ENCODE data around the gene SERPINA5. TPM values are rescaled to one million over a fixed set of nuclear protein-coding genes. Genes with fewer than 3 reads are reported as not detected.

The SERPINA5 gene
- total and polyA plus RNA-seq, 2 of the 8 experiments (the other 6 are each of a cell fraction or from before 2014, with no cell fraction given) = 1.8 to 1.9 TPM

DNA sequence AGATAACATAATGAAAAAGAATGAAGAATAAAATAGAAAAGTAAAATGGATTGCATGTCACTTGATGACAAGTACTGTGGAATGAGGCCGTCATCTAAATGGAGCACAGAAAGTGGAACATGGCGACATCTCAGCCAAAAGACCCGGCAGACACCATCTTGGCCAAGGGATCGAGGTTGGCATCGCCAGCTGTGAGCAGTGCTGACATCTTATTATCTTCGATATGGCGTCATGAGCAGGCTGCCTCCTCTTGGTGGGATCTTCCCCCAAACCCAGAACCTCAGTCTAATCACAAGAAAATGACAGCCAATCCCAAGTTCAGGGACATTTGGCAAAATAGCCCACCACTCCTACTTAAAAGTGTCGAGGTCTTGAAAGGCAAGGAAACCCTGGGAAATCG, 15.1 kb downstream of the SERPINA5 start:
- 85% methylated on average over 9 of the region's 9 CpGs; no CpG with 5 or more reads in 1 of the 2 experiments for WGBS, 2 experiments (ENCODE audit: extremely low coverage in 1 of 2, insufficient coverage in 1 of 2, insufficient read length in 1 of 2, insufficient replicate concordance in 2 of 2, low coverage in 1 of 2, low lambda C conversion rate in 2 of 2, missing lambda C conversion rate in 1 of 2)
- H3K79me1 ChIP-seq (ENCODE audit: low read depth, low read length) = no peaks in the 10 kb centered on the region
- peaks cover 0 to 7% (median 4%) of the 10 kb centered on the region in 4 experiments; a peak in 5 of 7 replicates for H3K4me1 ChIP-seq (replicated peaks in 1 of 4; ENCODE audit: control insufficient read depth in 3 of 4, insufficient read depth in 4 of 4, low read length in 3 of 4)
- no peak overlapping the region for H3K4me3 ChIP-seq (ENCODE audit: extremely low read depth in 1 of 4, insufficient read depth in 2 of 4, low read depth in 3 of 4, low read length in 4 of 4)
- no peak overlapping the region for H3K9ac ChIP-seq (replicated peaks in 1 of 4; ENCODE audit: extremely low read depth in 1 of 4, low read depth in 3 of 4, low read length in 3 of 4)
- no peak overlapping the region for H3K56ac ChIP-seq (replicated peaks; ENCODE audit: insufficient read length, low read depth, low read length)
- H4K5ac ChIP-seq (ENCODE audit: insufficient read length, low read depth, low read length) = no peak overlapping the region
- FAIRE-seq (no peak), DNase-seq (ENCODE audit: low read depth in 1 of 2, low spot score in 2 of 2) (no peak)
- H3K14ac ChIP-seq (ENCODE audit: insufficient read length) = no peak overlapping the region
- H3K23me2 ChIP-seq (ENCODE audit: low read depth, low read length) = no peaks in the 10 kb centered on the region; the same call in 1 of the 2 replicates
- no peaks in the 10 kb centered on the region for H3K36me3 ChIP-seq (ENCODE audit: control insufficient read depth in 2 of 4, insufficient read depth in 4 of 4, low read length in 3 of 4)
- no peak overlapping the region for H2BK15ac ChIP-seq (ENCODE audit: low read length)
- H2AFZ ChIP-seq (ENCODE audit: low read length) = no peak overlapping the region
- H3K27me3 ChIP-seq (replicated peaks in 1 of 4; ENCODE audit: control insufficient read depth in 3 of 4, extremely low read depth in 1 of 4, insufficient read depth in 3 of 4, low read length in 3 of 4) = no peaks in the 10 kb centered on the region
- H3K4me2 ChIP-seq (ENCODE audit: insufficient read depth in 1 of 2, low read depth in 2 of 2, low read length in 2 of 2) = no peak overlapping the region
- no peak overlapping the region for H2BK12ac ChIP-seq (ENCODE audit: low read depth, low read length)
- no peak overlapping the region for H2BK120ac ChIP-seq (replicated peaks; ENCODE audit: low read depth, low read length)
- no peak overlapping the region for H2AK5ac ChIP-seq (ENCODE audit: low read depth, low read length)
- H4K20me1 ChIP-seq (replicated peaks in 1 of 2; ENCODE audit: control insufficient read depth in 1 of 2, insufficient read depth in 2 of 2, low read length in 2 of 2) = no peaks in the 10 kb centered on the region
- POLR2A ChIA-PET (ENCODE audit: partially characterized antibody) = no interaction called here
- no peak overlapping the region for H3K23ac ChIP-seq (ENCODE audit: insufficient read length)
- no peak overlapping the region for H3K4ac ChIP-seq (replicated peaks; ENCODE audit: insufficient read length, low read depth, low read length)
- H4K91ac ChIP-seq (replicated peaks; ENCODE audit: insufficient read length, low read length) = no peak overlapping the region
- H2BK20ac ChIP-seq (ENCODE audit: low read length) = no peak overlapping the region
- H3K27ac ChIP-seq (ENCODE audit: low read depth, low read length) = no peak overlapping the region
- CTCF ChIA-PET (ENCODE audit: partially characterized antibody) = no interaction called here
- H3K18ac ChIP-seq (ENCODE audit: extremely low read depth, low read length) = no peak overlapping the region
- H3K9me3 ChIP-seq (ENCODE audit: insufficient read depth in 2 of 2, low read depth in 1 of 2, low read length in 1 of 2) = no peaks in the 10 kb centered on the region
- H3K79me2 ChIP-seq (ENCODE audit: control insufficient read depth in 1 of 2, insufficient read depth in 2 of 2, low read length in 2 of 2) = no peaks in the 10 kb centered on the region
- H2BK5ac ChIP-seq (ENCODE audit: low read depth, low read length) = no peak overlapping the region
- H4K8ac ChIP-seq (ENCODE audit: extremely low read depth, insufficient read depth, low read length) = no peak overlapping the region
- TF ChIP-seq CBX8 (IDR thresholded peaks at IDR 0.05; ENCODE audit: borderline replicate concordance, low read depth, low read length) (no peak), EGR1 (IDR thresholded peaks at IDR 0.05; ENCODE audit: borderline replicate concordance, low read depth, low read length) (no peak)

All from H1 (cell line).